CD14-positive monocyte (primary cell): ENCODE results near the gene MAML3. TPM values are rescaled to one million over a fixed set of nuclear protein-coding genes. Genes with fewer than 3 reads are reported as not detected.

ENCODE experiments used
- DNase-seq, 3 donors: peaks; one replicate each; pipeline ENCODE4 v3.0.0-alpha.2; 2011 to 2022
- H2AFZ ChIP-seq: 2 replicates; pipeline ENCODE4 v1.6.0; 2012; ENCODE audit warnings: mild to moderate bottlenecking, low read depth, low read length, inconsistent platforms; ENCODE audit not compliant: insufficient read depth, poor library complexity, severe bottlenecking
- H3K27ac ChIP-seq, 2 donors: 1 replicate in 1 of 2; 2 replicates in 1 of 2; pipeline ENCODE4 v1.5.1; 2012 to 2013; ENCODE audit warnings: low read length in 2 of 2, control low read depth in 1 of 2, inconsistent platforms in 1 of 2, low read depth in 1 of 2, mild to moderate bottlenecking in 1 of 2
- H3K27me3 ChIP-seq, 2 donors: one replicate each; pipeline versions ENCODE4 v1.6.0 to v1.6.1; 2011 to 2013; ENCODE audit warnings: low read length in 2 of 2; ENCODE audit not compliant: control insufficient read depth in 2 of 2, insufficient read depth in 2 of 2
- H3K36me3 ChIP-seq, 2 donors: replicated peaks in 1 of 2; 1 replicate in 1 of 2; 2 replicates in 1 of 2; pipeline versions ENCODE4 v1.5.1 to v1.6.1; 2012 to 2013; ENCODE audit warnings: low read length in 2 of 2, control low read depth in 1 of 2, inconsistent platforms in 1 of 2, mild to moderate bottlenecking in 1 of 2; ENCODE audit not compliant: insufficient read depth in 2 of 2, control insufficient read depth in 1 of 2
- H3K4me1 ChIP-seq, 2 donors: 1 replicate in 1 of 2; 2 replicates in 1 of 2; pipeline versions ENCODE4 v1.5.1 to v1.6.1; 2012 to 2013; ENCODE audit warnings: low read length in 2 of 2, control low read depth in 1 of 2, inconsistent platforms in 1 of 2, mild to moderate bottlenecking in 1 of 2, moderate library complexity in 1 of 2; ENCODE audit not compliant: insufficient read depth in 2 of 2, control insufficient read depth in 1 of 2
- H3K4me2 ChIP-seq: replicated peaks from 2 replicates; pipeline ENCODE3; 2012; ENCODE audit warnings: low read length, moderate library complexity, mild to moderate bottlenecking; ENCODE audit not compliant: poor library complexity, severe bottlenecking; ENCODE audit errors: extremely low read depth
- H3K4me3 ChIP-seq, 3 experiments: fragments of 200-600 bp in 1 of 3; sonication (generic) in 1 of 3; replicated peaks in 1 of 3; 1 replicate in 2 of 3; 2 replicates in 1 of 3; pipeline ENCODE4 v1.5.1; 2011 to 2013; ENCODE audit warnings: low read length in 3 of 3, mild to moderate bottlenecking in 3 of 3, control low read depth in 2 of 3, low read depth in 2 of 3, inconsistent platforms in 1 of 3, moderate library complexity in 1 of 3
- H3K79me2 ChIP-seq: 2 replicates; pipeline ENCODE4 v1.6.0; 2012; ENCODE audit warnings: mild to moderate bottlenecking, control low read depth, inconsistent platforms, low read length, moderate library complexity; ENCODE audit not compliant: insufficient read depth
- H3K9ac ChIP-seq: 2 replicates; pipeline ENCODE4 v1.6.0; 2017; ENCODE audit warnings: low read length, mild to moderate bottlenecking; ENCODE audit not compliant: insufficient read depth, poor library complexity, severe bottlenecking
- H3K9me3 ChIP-seq, 2 donors: replicated peaks in 1 of 2; 1 replicate in 1 of 2; 2 replicates in 1 of 2; pipeline versions ENCODE4 v1.5.1 to v1.6.1; 2012 to 2013; ENCODE audit warnings: low read length in 2 of 2, control low read depth in 1 of 2; ENCODE audit not compliant: control insufficient read depth in 1 of 2, insufficient read depth in 1 of 2
- H4K20me1 ChIP-seq: 2 replicates; pipeline ENCODE4 v1.6.0; 2012; ENCODE audit warnings: mild to moderate bottlenecking, low read length, control low read depth, moderate library complexity; ENCODE audit not compliant: insufficient read depth
- H3K27ac Mint-ChIP-seq, 7 donors: one replicate each; pipeline ENCODE4 v1.8.0; 2020; ENCODE audit warnings: mild to moderate bottlenecking in 7 of 7, mixed read lengths in 7 of 7, moderate library complexity in 6 of 7, inconsistent platforms in 2 of 7
- H3K27me3 Mint-ChIP-seq, 3 donors: one replicate each; pipeline ENCODE4 v1.8.0; 2021 to 2022; ENCODE audit warnings: low read depth in 3 of 3, mild to moderate bottlenecking in 3 of 3, mixed read lengths in 3 of 3, moderate library complexity in 3 of 3, inconsistent platforms in 1 of 3
- H3K36me3 Mint-ChIP-seq, 2 donors: one replicate each; pipeline ENCODE4 v1.8.0; 2020; ENCODE audit warnings: mixed read lengths in 2 of 2, inconsistent platforms in 1 of 2, mild to moderate bottlenecking in 1 of 2
- H3K4me1 Mint-ChIP-seq: one replicate; pipeline ENCODE4 v1.8.0; 2020; ENCODE audit warnings: mild to moderate bottlenecking, mixed read lengths
- H3K4me3 Mint-ChIP-seq, 2 donors: one replicate each; pipeline ENCODE4 v1.8.0; 2020; ENCODE audit warnings: mild to moderate bottlenecking in 2 of 2, mixed read lengths in 2 of 2, moderate library complexity in 1 of 2
- H3K9me3 Mint-ChIP-seq, 7 donors: one replicate each; pipeline ENCODE4 v1.8.0; 2020 to 2022; ENCODE audit warnings: mixed read lengths in 7 of 7, mild to moderate bottlenecking in 6 of 7, moderate library complexity in 6 of 7, inconsistent platforms in 2 of 7
- WGBS: methylation state at CpG from one replicate; pipeline ENCODE4 v1.1.5; 2013; ENCODE audit warnings: missing lambda C conversion rate; ENCODE audit not compliant: insufficient coverage; 5-methylcytosine and 5-hydroxymethylcytosine counted together
- intact Hi-C, 2 donors: fragments of 100-400 bp; cut with micrococcal nuclease; formaldehyde crosslinking; loops; one replicate each; pipeline versions ENCODE4 v1.15.0 to v1.15.1; 2023
- polyA plus RNA-seq, 3 donors: library from polyadenylated mRNA; depleted of rRNA in 1 of 3; unstranded in 2 of 3; stranded (reverse) in 1 of 3; fragments of 300-500 nt in 2 of 3; fragments of >200 nt in 1 of 3; fragmentation: Illumina TruSeq in 2 of 3; gene quantifications; 1 replicate in 2 of 3; 2 replicates in 1 of 3; pipeline ENCODE4 v1.2.3, GENCODE V29; 2012 to 2021
- TF ChIP-seq, protein P1 (sequence below): fragments of 200-600 bp; IDR thresholded peaks from one replicate; pipeline ENCODE4 v1.8.0; 2022; ENCODE audit warnings: antibody characterized with exemption, mild to moderate bottlenecking

Gene MAML3
- polyA plus RNA-seq, 3 donors, result 1.5 to 6.5 (median 2.3) TPM

DNA sequence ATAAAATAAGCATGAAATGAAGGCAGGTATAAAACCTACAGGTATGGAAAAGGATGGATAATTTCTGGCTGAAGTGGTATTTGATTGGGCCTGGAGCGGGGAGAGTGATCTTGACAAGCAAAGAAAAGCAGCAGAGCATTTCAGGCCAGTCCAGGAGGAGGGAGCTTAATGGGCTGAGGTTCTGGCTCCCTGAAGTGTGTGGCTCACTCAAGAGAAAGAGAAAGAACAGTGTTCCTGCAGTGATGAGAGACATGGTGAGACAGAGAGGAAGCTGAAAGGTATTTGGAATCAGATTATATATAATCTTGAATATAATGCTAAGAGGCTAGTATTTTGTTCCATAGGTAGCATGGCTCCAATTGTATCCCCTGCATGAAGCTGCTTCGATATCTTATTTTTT lies 334.9 kb downstream of the MAML3 start:
- Histone ChIP-seq H3K27me3 (no peaks in the 10 kb centered on the region), H3K4me1 (peaks cover 26 to 31% of the 10 kb centered on the region in 2 donors), H3K4me3 (no peak overlapping the region), H3K9ac (no peak overlapping the region), H2AFZ (no peak overlapping the region), H3K79me2 (peaks cover 8% of the 10 kb centered on the region), H3K36me3 (no peaks in the 10 kb centered on the region), H3K27ac (no peak overlapping the region), H3K4me2 (no peak overlapping the region), H3K9me3 (no peaks in the 10 kb centered on the region), H4K20me1 (peaks cover 7% of the 10 kb centered on the region)
- Mint-ChIP-seq H3K27ac (peak overlapping the region in 1 of 7 donors; percentile 16), H3K9me3 (peaks cover 0 to 1% (median 0%) of the 10 kb centered on the region in 7 donors), H3K27me3 (no peaks in the 10 kb centered on the region), H3K4me1 (peaks cover 37% of the 10 kb centered on the region), H3K36me3 (peaks cover 7 to 18% of the 10 kb centered on the region in 2 donors), H3K4me3 (no peak overlapping the region)
- intact Hi-C loops, result loop anchor here in 1 of 2 donors (5.0 kb wide), 2 partner anchors 53 to 433 kb away; no protein-coding TSS in a partner anchor
- DNase-seq, result no peak
- WGBS, result 100% methylated on average over 1 of the region's 2 CpGs
- TF ChIP-seq, protein P1, sequence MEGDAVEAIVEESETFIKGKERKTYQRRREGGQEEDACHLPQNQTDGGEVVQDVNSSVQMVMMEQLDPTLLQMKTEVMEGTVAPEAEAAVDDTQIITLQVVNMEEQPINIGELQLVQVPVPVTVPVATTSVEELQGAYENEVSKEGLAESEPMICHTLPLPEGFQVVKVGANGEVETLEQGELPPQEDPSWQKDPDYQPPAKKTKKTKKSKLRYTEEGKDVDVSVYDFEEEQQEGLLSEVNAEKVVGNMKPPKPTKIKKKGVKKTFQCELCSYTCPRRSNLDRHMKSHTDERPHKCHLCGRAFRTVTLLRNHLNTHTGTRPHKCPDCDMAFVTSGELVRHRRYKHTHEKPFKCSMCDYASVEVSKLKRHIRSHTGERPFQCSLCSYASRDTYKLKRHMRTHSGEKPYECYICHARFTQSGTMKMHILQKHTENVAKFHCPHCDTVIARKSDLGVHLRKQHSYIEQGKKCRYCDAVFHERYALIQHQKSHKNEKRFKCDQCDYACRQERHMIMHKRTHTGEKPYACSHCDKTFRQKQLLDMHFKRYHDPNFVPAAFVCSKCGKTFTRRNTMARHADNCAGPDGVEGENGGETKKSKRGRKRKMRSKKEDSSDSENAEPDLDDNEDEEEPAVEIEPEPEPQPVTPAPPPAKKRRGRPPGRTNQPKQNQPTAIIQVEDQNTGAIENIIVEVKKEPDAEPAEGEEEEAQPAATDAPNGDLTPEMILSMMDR, result no peak

DNA sequence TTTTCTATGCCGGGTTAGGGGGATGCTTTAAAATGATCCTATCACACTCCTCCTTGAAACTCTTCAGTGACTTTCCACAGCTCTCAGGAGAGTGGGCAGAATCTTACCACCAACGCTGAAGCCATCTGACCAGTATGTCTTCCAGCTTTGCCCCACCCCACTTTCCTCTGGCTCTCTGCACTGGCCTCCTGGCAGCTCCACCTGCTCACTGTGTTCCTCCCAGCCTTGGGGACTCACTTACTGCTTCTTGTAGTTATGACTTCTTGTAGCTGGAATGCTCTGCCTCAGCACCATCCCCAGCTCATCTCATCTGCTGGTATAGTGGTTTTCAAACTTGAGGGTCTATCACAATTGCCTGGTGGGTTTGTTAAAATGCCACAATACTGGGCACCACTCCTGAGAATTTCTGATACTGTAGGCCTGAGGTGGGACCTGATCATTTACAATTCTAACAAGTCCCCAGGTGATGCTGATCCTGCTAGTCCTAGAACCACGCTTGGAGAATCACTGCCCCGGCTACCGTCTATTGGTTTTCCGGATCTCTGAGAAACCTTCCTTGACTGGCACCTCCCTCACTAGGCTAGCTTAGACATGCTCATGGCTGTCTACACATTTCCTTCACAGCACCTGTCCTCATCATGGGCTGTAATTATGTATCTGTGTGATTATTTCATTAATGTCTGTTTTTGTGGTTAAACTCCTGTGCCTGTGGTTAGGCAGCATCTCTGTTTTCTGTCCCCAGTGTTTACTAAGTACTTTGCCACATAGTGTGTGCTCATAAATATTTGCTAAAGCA lies 336.1 kb downstream of the MAML3 start:
- no peak for DNase-seq
- 100% methylated on average over 2 of the region's 6 CpGs for WGBS
- Histone ChIP-seq H3K36me3 (no peaks in the 10 kb centered on the region), H3K4me1 (peaks cover 35 to 37% of the 10 kb centered on the region in 2 donors), H3K9ac (no peak overlapping the region), H4K20me1 (peaks cover 15% of the 10 kb centered on the region), H2AFZ (no peak overlapping the region), H3K4me3 (no peak overlapping the region), H3K79me2 (peaks cover 8% of the 10 kb centered on the region), H3K27ac (no peak overlapping the region), H3K4me2 (no peak overlapping the region), H3K27me3 (no peaks in the 10 kb centered on the region), H3K9me3 (no peaks in the 10 kb centered on the region)
- H3K27ac Mint-ChIP-seq, result no peak overlapping the region
- no peaks in the 10 kb centered on the region for H3K27me3 Mint-ChIP-seq
- H3K4me3 Mint-ChIP-seq, result no peak overlapping the region
- TF ChIP-seq, protein P1, result no peak
- peaks cover 48% of the 10 kb centered on the region for H3K4me1 Mint-ChIP-seq
- intact Hi-C loops, result loop anchor here in 1 of 2 donors (5.0 kb wide), 2 partner anchors 54 to 434 kb away; no protein-coding TSS in a partner anchor
- H3K36me3 Mint-ChIP-seq, result peaks cover 7 to 18% of the 10 kb centered on the region in 2 donors
- H3K9me3 Mint-ChIP-seq, result peaks cover 0 to 1% (median 0%) of the 10 kb centered on the region in 7 donors
